GM18511 (cell line): ENCODE data around the gene NEGR1.
"Not testable (repeated sequence)": the region's sequence is repeated elsewhere in the genome, so short reads cannot be mapped to it uniquely, and the experiment has no call there.

Experiments
- ATAC-seq: cut with Tn5 transposase; IDR thresholded peaks from one replicate; pipeline ENCODE4 v1.9.1; 2021; ENCODE audit warnings: mild to moderate bottlenecking, moderate library complexity; ENCODE audit not compliant: unreplicated experiment

The NEGR1 gene

DNA sequence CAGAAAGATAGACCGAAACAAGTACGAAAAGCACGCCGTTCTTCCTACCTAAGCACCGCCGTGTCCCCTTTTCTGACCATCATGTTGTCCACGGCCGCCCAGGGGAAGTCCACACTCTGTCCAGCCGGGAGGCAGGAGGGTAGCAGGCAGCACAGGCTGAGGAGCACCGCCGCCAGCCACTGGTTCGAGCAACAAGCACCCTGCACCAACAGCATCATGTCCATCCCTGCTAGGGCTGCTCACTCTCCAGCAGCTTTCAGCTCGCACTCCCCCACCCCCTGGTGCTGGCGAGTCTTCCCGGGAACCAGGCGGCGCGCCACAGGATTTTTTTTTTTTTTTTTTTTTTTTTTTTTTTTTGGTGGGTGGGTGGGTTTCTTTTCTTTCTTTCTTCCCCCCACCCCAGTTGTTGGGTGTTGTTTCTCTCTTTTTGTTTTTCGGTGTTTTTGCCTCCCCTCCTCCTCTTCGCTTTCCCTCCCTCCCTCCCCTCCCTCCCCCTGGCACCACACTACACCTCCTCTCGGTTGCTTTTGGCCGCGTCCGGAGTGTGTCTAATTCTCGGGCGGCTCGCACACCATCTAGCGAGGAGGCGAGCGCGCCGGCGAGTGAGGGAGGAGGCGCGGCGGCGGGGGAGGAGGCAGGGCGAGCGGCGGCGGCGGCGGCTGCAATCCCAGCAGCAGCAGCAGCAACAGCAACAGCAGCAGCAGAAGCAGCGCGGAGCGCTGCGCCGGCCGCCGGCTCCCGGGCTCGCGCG, at the start of gene NEGR1:
Gene NEGR1, minus strand, starts transcription at position 269 of the 751 bp plus-strand sequence.
- peak; percentile 71 for ATAC-seq

DNA sequence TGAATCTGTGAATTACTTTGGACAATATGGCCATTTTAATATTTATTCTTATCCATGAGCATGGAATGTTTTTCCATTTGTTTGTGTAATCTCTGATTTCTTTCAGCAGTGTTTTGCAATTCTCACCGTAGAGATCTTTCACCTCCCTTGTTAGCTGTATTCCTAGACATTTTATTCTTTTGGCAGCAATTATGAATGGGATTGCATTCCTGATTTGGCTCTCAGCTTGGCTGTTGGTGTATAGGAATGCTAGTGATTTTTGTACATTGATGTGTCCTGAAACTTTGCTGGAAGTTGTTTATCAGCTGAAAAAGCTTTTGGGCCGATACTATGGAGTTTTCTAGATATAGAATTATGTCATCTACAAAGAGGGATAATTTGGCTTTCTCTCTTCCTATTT, 44.2 kb upstream of the NEGR1 start:
- no peak for ATAC-seq

DNA sequence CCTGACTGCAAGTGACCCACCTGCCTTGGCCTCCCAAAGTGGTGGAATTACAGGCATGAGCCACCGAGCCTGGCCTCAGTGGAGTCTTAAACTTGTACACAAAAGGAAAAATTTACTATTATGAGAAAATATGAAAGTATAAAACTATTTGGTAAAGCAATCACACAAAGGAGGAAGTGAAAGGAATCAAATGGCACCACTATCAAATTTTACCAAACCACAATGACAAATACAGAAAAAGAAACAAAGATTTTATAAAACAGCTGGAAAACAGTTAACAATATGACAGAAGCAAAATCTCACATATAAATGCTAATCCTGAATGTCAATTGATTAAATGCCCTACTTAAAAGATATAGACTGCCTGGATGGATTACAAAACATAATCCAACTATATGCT, 42.1 kb upstream of the NEGR1 start:
- ATAC-seq, result no peak

DNA sequence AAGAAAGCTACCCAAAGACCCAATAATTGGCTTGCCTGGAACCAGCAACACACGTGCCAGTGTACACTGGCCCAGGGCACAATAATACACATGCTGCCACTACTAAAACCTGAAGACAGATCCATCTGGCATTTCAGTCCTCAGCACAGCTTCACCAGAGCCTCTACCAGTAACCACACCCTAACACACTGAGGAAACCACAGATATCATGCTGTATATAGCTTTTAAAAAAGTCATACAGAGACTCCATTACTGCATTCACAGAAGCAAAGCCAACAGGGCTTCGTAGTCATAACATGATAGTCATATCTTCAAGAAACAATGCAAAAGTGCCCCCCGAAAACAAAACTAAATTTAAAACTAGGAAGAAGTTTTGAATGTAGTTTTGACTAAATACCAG, 40.6 kb upstream of the NEGR1 start:
- no peak for ATAC-seq

DNA sequence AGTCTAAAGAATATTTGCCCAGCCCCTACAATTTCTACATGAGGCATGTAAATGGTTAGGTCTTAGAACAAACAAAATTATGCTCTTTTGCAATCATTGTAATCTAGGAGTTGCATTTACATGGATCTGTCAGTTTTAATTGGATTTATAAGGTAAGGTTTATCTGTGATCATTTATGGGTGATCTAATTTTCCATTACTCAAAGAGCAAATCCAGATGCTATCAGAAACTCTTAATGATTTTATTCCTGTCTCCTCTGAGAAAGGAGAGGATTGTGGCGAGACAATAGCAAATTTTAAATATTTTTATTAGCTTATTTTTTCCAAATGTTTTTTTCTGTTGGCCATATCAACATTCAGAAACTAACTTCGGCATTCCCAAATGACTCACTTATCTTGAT, 14.2 kb upstream of the NEGR1 start:
- ATAC-seq, result no peak

DNA sequence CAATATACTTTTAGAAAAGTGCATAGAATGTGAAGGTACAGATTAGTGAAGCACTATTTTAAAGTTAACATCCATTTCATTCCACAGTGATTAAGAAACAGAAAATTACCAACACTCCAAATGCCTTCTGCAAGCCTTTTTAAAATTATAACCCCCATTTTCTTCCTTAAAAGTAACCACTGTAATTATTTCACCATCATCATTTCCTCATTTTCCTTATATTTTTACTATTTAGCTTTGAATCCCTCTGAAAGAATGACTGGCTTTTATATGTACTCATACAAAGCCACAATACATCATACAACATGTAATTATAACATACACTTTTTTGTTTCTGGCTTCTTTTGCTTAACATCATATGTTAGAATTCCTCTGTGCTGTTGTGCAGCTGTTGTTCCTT, 6.5 kb upstream of the NEGR1 start:
- no peak for ATAC-seq

GRCh38 chr1:72286401-72286800, 4.1 kb upstream of the NEGR1 start:
- no peak for ATAC-seq

GRCh38 chr1:72285074-72285425, 2.7 kb upstream of the NEGR1 start:
- no peak for ATAC-seq

GRCh38 chr1:72284348-72285073, 2.2 kb upstream of the NEGR1 start:
- peak; percentile 63 for ATAC-seq

- no peak for ATAC-seq
Measured at GRCh38 chr1:72284084-72284347, 1.7 kb upstream of the NEGR1 start.

DNA sequence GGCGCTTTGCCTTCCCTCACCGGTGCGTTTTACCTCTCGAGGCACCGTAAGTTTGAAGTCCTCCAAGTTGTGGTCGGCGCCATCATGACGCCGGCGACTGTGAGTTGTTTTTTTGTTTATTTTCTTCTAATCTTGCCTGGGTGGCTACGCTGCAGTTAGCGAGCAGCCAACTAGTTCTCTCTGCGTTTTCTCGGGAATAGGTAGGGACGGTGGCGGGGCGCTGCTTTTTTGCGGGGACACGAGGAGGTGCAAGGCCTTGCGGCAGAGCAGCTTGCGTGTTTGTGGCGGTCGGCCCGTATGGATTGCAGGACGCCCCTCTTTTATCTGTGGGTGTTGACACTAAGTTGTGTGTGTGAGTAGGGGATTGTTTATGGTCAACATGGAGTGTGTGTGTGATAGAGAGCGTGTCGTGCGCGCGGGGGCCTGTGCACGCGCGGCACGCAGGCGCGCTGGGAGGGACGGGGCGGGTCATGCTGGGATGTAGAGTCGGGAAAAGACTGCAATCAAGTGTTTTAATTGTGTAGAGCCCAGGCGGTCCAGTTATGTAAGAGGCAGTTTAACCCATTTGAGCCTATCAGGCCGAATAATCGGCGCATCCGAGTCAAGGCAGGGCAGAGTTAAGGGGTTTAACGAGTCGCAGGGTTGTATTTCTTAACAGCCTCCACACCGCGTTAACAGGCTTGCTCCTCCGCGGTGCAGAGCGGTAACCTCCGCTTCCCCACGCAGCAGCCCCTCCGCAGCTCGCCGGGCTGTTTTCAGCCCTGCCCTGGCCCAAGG, 1.2 kb upstream of the NEGR1 start:
- no peak for ATAC-seq

GRCh38 chr1:72283022-72283306, 625 bp upstream of the NEGR1 start:
- ATAC-seq, result peak; percentile 17

DNA sequence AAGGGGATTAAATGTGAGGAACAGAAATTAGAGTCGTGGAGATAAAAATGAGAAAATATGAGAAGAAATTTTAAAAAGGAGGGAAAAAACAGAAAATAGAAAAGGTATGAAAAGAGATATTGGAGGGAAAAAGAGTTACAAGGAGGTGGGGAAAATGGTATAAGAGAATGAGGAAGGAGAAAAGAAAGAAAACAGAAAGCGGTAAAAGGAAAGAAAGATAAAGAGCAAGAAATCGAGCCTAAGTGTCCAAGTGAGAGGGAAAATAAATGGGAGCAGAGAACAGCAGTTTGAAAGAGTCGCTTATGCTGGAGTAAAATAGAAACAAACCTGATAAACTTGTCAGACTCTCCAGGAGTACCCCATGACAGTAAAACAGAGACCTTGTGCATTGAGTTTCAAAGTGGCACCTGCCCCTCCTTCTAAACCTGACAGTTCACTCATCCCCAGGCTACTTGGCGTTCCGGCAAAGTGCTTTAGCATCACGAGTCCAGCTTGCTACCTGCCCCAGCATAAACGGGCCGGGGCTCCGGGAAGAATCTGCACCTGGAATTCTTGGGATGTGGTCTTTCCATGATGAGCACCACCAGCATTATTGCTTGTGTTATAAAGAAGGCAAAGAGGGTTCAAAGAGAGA, 585 bp downstream of the NEGR1 start:
- ATAC-seq, result no peak

- no peak for ATAC-seq
Measured at GRCh38 chr1:72281144-72281543, 1.2 kb downstream of the NEGR1 start.

DNA sequence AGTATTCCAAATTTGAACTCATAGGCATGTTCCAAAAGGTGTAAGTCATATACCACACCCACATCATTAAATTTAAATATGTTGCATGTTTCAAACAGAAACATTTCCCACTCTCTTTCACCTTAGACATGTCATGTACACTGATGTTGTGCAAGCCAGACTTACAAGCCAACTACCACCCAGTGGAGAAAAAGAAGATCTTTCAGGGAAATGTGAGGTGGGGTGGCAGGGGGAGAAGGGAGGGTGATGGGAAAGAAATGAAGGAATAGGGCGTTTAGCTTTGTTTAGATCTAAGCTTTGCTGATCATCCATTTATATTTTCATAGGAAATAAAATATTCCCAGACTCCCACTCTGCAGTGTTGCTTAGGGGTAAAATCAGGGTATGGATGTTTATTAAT, 1.6 kb downstream of the NEGR1 start:
- ATAC-seq, result no peak

DNA sequence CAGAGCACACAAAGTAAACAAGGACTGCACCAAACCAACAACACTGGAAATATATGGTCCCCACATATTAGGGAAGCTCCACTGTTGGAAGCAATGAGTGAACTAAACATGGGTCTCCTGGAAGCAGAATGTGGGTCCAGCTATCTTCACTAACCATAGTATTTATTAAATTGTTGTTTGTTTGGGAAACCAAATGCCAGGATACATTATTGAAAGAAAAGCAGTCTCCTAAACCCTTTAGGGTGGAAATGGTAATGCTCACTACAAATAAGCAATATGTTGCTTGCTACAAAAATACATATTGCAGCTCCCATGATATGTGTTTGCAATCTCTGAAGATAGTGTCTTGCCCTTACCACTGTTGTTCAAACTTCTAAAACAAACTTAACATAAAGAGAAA, 2.2 kb downstream of the NEGR1 start:
- no peak for ATAC-seq

DNA sequence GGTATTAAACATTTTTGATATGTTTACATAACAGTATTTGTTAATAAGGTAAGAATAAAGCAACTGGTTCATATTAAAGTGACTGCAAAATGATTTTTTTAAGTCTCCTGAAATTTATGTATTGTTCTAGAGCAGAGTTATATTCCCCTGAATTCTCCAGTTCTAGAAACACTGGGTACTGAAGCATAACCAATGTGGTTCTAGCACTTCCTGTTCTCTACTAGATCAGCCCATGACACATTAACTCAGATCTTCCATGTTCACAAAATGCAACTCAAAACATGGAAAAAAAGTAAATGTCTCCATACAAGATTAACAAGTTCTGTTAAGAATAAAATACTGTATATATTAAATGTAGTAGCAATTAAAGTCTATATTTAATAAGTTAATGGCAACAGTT, 3.9 kb downstream of the NEGR1 start:
- no peak for ATAC-seq

DNA sequence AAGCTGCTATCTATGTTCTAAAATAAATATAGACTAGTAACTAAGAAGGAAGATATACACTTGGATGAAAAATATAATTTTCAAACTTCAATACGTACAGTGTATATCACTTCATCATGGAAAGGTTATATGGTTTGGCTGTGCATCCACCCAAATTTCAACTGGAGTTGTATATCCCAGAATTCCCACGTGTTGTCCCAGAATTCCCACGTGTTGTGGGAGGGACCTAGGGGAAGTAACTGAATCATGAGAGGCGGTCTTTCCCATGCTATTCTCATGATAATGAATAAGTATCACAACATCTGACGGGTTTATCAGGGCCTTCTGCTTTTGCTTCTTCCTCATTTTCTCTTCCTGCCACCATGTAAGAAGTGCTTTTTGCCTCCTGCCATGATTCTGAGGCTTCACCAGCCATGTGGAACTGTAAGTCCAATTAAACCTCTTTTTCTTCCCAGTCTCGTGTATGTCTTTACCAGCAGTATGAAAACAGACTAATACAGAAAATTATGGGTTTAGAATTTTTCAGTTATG, 10.7 kb downstream of the NEGR1 start:
- ATAC-seq, result no peak

DNA sequence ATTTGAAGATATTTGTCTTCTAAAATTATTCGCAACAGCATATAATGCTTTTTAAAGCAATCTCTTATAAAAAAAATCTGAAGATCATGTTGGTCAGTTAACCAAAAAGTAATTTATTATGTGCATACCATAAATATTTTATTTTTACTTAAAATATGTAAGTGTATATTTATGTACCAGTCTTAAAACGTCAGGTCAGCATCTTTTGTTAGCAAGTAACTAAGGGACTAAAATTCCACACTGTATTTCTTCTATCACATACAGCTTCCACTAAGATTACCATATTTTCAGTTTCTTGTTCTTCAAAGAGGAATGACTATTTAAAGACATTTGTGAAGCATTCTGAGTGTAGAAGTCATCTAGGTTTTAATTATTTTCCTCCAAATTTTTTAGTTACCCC, 19.6 kb downstream of the NEGR1 start:
- ATAC-seq, result no peak

DNA sequence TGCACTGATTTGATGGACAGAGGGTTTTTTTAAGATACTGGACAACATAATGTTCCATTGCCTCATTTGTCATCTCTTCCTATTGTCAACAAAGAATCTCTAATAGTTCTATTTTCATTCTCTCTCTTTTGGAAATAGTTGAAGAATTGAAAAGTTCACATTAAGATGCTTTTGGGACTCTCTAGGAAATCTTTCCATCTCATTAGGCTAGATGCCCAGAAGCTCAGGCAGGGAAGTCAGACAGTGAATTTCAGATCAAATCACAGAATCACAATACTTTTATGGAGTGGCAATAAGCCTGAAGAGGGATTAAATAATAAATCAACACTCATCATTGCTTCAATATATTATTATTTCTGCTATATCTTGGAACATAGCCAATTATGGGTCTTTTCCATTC, 29.2 kb downstream of the NEGR1 start:
- ATAC-seq, result no peak

DNA sequence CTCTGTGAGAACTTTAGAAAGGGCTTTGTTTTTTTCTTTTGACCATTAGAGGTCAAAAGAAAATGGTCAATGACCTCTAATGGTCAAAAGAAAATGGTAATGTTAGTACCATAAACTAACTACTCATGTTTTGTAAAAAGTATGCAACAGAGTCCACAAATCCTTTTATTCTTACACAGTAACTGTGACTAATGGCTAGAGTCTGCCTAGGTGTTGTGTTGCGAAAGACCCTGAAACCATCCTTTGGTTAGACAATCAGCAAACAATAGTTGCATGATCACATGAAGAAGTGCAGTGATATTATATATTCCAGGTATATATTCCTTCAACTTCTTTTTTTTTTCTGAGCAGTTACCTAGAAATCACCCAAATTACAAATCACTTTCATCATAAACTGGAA, 40.9 kb downstream of the NEGR1 start:
- ATAC-seq, result no peak

DNA sequence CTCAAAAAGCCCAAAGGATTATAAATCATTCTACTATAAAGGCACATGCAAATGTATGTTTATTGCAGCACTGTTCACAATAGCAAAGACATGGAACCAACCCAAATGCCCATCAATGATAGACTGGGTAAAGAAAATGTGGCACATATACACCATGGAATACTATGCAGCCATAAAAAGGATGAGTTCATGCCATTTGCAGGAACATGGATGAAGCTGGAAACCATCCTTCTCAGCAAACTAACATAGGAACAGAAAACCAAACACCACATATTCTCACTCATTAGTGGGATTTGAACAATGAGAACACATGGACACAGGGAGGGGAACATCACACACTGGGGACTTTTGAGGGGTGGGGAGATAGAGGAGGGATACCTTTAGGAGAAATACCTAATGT, 46.4 kb downstream of the NEGR1 start:
- ATAC-seq, result not testable (repeated sequence)
